Panc1 (cell line): ENCODE data around the gene GRAMD1B. TPM values are rescaled to one million over a fixed set of nuclear protein-coding genes. Genes with fewer than 3 reads are reported as not detected.

Experiments
- ATAC-seq: fragments of 200-7000 bp; cut with Tn5 transposase; 2 replicates; pipeline ENCODE4 v1.9.1; 2020; ENCODE audit warnings: mild to moderate bottlenecking, moderate library complexity
- BruUV-seq: library from RNA; stranded (reverse); fragments of 400-500 nt; replicated peaks from 2 replicates; lab custom pipeline; 2021; lab: Mats Ljungman, UMichigan
- CTCF ChIA-PET: fragments of 300-600 bp; sonication (Branson Sonifier 250); formaldehyde crosslinking; loops from one replicate; lab custom pipeline; 2022; ENCODE audit warnings: antibody characterized with exemption; lab: Charles Lee
- POLR2A ChIA-PET: fragments of 300-600 bp; sonication (Branson Sonifier 250); formaldehyde crosslinking; loops from one replicate; lab custom pipeline; 2022; ENCODE audit warnings: antibody characterized with exemption; lab: Charles Lee
- DNase-seq: peaks from one replicate; pipeline ENCODE4 v3.0.0-alpha.2; 2010; ENCODE audit warnings: low read depth, low spot score
- H3K27ac ChIP-seq: 2 replicates; pipeline ENCODE4 v1.5.1; 2011; ENCODE audit warnings: mild to moderate bottlenecking, low read length, inconsistent platforms
- H3K27me3 ChIP-seq: fragments of 200-500 bp; sonication (Bioruptor generic); 2 replicates; pipeline ENCODE4 v1.6.0; 2014; ENCODE audit warnings: low read length, inconsistent platforms; ENCODE audit not compliant: control insufficient read depth, insufficient read depth
- H3K36me3 ChIP-seq: fragments of 200-500 bp; sonication (Bioruptor generic); 2 replicates; pipeline ENCODE4 v1.5.1; 2014; ENCODE audit warnings: inconsistent platforms, mild to moderate bottlenecking, low read length, moderate library complexity; ENCODE audit not compliant: control insufficient read depth, insufficient read depth
- H3K4me1 ChIP-seq: 2 replicates; pipeline ENCODE4 v1.5.1; 2011; ENCODE audit warnings: inconsistent platforms, mild to moderate bottlenecking, low read length, moderate library complexity; ENCODE audit not compliant: control insufficient read depth, insufficient read depth
- H3K4me3 ChIP-seq, 2 experiments: 2 replicates each; pipeline ENCODE4 v1.5.1; 2011 to 2012; ENCODE audit warnings: low read depth in 2 of 2, low read length in 2 of 2, mild to moderate bottlenecking in 2 of 2, inconsistent platforms in 1 of 2, moderate library complexity in 1 of 2
- H3K9me3 ChIP-seq: fragments of 200-500 bp; sonication (Bioruptor generic); 2 replicates; pipeline ENCODE4 v1.5.1; 2014; ENCODE audit warnings: low read depth, mild to moderate bottlenecking, inconsistent platforms, low read length, moderate library complexity; ENCODE audit not compliant: control insufficient read depth, insufficient read depth
- POLR2AphosphoS5 ChIP-seq: IDR thresholded peaks from 2 replicates; pipeline ENCODE4 v1.6.1; 2012; ENCODE audit warnings: mild to moderate bottlenecking, low read depth, low read length, moderate library complexity
- SIN3A ChIP-seq: IDR thresholded peaks from 2 replicates; pipeline ENCODE4 v1.6.1; 2012; ENCODE audit warnings: low read depth, mild to moderate bottlenecking, low read length, moderate library complexity, borderline replicate concordance; ENCODE audit not compliant: insufficient read depth
- TCF7L2 ChIP-seq: IDR thresholded peaks from 2 replicates; pipeline ENCODE4 v1.6.1; 2011; ENCODE audit warnings: mild to moderate bottlenecking, low read depth, low read length, inconsistent platforms
- in situ Hi-C: cut with HindIII; loops from 2 replicates; pipeline ENCODE4 v1.10.0; 2016; ENCODE audit warnings: low sequenced_read_pairs, low pct_unique_long_range_greater_than_20kb
- intact Hi-C: fragments of 100-400 bp; cut with micrococcal nuclease; formaldehyde crosslinking; loops from one replicate; pipeline ENCODE4 v1.10.0; 2022; ENCODE audit not compliant: unreplicated experiment
- total RNA-seq: library from RNA; stranded (reverse); gene quantifications from one replicate; pipeline ENCODE4 v1.2.1, GENCODE V29; 2021; ENCODE audit not compliant: unreplicated experiment
- TF ChIP-seq, protein P1 (sequence below): fragments of 450-650 bp; IDR thresholded peaks from 2 replicates; pipeline ENCODE4 v1.5.1; 2017; ENCODE audit warnings: mild to moderate bottlenecking
- TF ChIP-seq, protein P2 (sequence below), 2 experiments: IDR thresholded peaks; 2 replicates each; pipeline ENCODE4 v1.6.1; 2011 to 2012; ENCODE audit warnings: low read depth in 2 of 2, control low read depth in 1 of 2, low read length in 1 of 2, mild to moderate bottlenecking in 1 of 2, moderate library complexity in 1 of 2; ENCODE audit not compliant: insufficient read depth in 1 of 2

The GRAMD1B gene
- total RNA-seq, 1 experiment from 2014 or later: 0.46 TPM

DNA sequence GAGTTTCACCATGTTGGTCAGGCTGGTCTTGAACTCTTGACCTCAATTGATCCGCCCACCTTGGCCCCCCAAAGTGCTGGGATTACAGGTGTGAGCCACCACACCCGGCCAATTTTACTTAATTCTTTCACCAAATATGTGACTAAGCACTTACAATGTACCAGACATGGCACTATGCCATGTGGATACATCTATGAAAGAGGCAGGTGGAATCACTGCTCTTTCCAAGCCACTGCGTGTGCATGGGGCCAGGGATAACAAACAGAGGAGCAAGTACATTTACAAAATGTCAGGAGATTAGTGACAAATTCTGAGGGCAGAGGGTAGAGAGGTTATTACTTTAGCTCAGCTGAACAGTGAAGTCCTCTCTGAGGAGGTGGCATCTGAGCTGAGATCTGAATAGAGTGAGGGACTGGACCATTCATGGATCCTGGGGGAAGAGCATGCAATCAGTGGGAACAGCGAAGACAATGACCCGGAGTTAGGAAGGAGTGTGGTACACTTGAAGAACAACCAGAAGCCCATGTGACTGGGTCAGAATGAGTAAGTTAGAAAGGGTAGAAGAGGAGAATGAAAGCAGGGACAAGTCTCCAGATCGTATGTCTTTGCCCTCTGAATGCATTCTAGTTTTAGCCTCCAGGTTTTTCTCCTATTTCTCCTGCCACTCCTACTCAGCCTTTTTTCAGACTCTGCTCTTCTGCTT is 38.3 kb upstream of the GRAMD1B start:
- DNase-seq (no peak), ATAC-seq (no peak)
- H3K27me3 ChIP-seq: peaks cover 16% of the 10 kb centered on the region; the same call in 1 of the 2 replicates
- no peak overlapping the region for H3K4me3 ChIP-seq
- intact Hi-C loops (no loop called here), in situ Hi-C loops (no loop called here)
- ChIA-PET POLR2A (no interaction called here), CTCF (no interaction called here)
- no peaks in the 10 kb centered on the region for H3K9me3 ChIP-seq
- BruUV-seq: no TSS peak
- TF ChIP-seq TCF7L2 (no peak), SIN3A (no peak), POLR2AphosphoS5 (no peak)
- TF ChIP-seq, protein P1, sequence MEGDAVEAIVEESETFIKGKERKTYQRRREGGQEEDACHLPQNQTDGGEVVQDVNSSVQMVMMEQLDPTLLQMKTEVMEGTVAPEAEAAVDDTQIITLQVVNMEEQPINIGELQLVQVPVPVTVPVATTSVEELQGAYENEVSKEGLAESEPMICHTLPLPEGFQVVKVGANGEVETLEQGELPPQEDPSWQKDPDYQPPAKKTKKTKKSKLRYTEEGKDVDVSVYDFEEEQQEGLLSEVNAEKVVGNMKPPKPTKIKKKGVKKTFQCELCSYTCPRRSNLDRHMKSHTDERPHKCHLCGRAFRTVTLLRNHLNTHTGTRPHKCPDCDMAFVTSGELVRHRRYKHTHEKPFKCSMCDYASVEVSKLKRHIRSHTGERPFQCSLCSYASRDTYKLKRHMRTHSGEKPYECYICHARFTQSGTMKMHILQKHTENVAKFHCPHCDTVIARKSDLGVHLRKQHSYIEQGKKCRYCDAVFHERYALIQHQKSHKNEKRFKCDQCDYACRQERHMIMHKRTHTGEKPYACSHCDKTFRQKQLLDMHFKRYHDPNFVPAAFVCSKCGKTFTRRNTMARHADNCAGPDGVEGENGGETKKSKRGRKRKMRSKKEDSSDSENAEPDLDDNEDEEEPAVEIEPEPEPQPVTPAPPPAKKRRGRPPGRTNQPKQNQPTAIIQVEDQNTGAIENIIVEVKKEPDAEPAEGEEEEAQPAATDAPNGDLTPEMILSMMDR: no peak
- TF ChIP-seq, protein P2, sequence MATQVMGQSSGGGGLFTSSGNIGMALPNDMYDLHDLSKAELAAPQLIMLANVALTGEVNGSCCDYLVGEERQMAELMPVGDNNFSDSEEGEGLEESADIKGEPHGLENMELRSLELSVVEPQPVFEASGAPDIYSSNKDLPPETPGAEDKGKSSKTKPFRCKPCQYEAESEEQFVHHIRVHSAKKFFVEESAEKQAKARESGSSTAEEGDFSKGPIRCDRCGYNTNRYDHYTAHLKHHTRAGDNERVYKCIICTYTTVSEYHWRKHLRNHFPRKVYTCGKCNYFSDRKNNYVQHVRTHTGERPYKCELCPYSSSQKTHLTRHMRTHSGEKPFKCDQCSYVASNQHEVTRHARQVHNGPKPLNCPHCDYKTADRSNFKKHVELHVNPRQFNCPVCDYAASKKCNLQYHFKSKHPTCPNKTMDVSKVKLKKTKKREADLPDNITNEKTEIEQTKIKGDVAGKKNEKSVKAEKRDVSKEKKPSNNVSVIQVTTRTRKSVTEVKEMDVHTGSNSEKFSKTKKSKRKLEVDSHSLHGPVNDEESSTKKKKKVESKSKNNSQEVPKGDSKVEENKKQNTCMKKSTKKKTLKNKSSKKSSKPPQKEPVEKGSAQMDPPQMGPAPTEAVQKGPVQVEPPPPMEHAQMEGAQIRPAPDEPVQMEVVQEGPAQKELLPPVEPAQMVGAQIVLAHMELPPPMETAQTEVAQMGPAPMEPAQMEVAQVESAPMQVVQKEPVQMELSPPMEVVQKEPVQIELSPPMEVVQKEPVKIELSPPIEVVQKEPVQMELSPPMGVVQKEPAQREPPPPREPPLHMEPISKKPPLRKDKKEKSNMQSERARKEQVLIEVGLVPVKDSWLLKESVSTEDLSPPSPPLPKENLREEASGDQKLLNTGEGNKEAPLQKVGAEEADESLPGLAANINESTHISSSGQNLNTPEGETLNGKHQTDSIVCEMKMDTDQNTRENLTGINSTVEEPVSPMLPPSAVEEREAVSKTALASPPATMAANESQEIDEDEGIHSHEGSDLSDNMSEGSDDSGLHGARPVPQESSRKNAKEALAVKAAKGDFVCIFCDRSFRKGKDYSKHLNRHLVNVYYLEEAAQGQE (IDR thresholded peaks at IDR 0.05; ENCODE audit: insufficient read depth in 1 of 2, low read depth in 2 of 2, low read length in 1 of 2): no peak
- no peaks in the 10 kb centered on the region for H3K36me3 ChIP-seq
- H3K4me1 ChIP-seq: no peaks in the 10 kb centered on the region
- no peak overlapping the region for H3K27ac ChIP-seq

DNA sequence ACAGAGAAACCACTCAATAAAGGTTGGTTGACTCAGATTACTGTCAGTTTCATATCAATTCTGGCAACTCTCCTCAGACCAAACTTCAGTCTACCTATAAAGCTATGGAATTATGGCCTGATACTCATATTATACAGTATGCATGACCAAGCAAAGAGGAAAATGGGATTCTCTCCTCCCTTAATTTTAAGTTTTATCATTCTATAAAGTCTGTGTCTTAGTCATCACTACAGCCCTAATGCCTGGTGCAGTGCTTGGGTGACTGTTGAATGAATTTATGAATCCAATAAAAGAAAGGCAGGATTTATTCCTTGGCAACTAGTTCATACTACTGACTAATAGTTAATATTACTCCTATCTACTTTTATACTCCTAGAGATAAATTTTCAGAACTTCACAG is 37.6 kb upstream of the GRAMD1B start:
- ChIA-PET POLR2A (no interaction called here), CTCF (no interaction called here)
- TF ChIP-seq, protein P2 (IDR thresholded peaks at IDR 0.05; ENCODE audit: insufficient read depth in 1 of 2, low read depth in 2 of 2, low read length in 1 of 2): no peak
- TF ChIP-seq SIN3A (no peak), POLR2AphosphoS5 (no peak), TCF7L2 (no peak)
- TF ChIP-seq, protein P1: no peak
- no peaks in the 10 kb centered on the region for H3K4me1 ChIP-seq
- ATAC-seq (no peak), DNase-seq (no peak)
- in situ Hi-C loops (no loop called here), intact Hi-C loops (no loop called here)
- peaks cover 16% of the 10 kb centered on the region; the same call in 1 of the 2 replicates for H3K27me3 ChIP-seq
- BruUV-seq: no TSS peak
- no peaks in the 10 kb centered on the region for H3K36me3 ChIP-seq
- no peak overlapping the region for H3K27ac ChIP-seq
- no peak overlapping the region for H3K4me3 ChIP-seq
- no peaks in the 10 kb centered on the region for H3K9me3 ChIP-seq
